ENCODE measurements around the gene TTI1.

TTI1 gene

GRCh38 chr20:37990571-37991151 is 42.6 kb downstream of the TTI1 start:
- DNase-seq (ENCODE audit: insufficient read length, low spot score) (no peak), FAIRE-seq (peak; percentile 92)

GRCh38 chr20:37989601-37990295 is 43.5 kb downstream of the TTI1 start:
- no peak for DNase-seq (ENCODE audit: insufficient read length, low spot score)
- FAIRE-seq = no peak

GRCh38 chr20:37988306-37988954 is 44.8 kb downstream of the TTI1 start:
- FAIRE-seq (no peak), DNase-seq (ENCODE audit: insufficient read length, low spot score) (no peak)

- FAIRE-seq = no peak
Measured at GRCh38 chr20:37987602-37988290, 45.5 kb downstream of the TTI1 start.

GRCh38 chr20:37986873-37987601 is 46.2 kb downstream of the TTI1 start:
- FAIRE-seq (no peak), DNase-seq (ENCODE audit: insufficient read length, low spot score) (no peak)

More at GRCh38 chr20:37987602-37988290, 45.5 kb downstream of the TTI1 start:
- DNase-seq (ENCODE audit: insufficient read length, low spot score) = no peak

- FAIRE-seq (no peak), DNase-seq (ENCODE audit: insufficient read length, low spot score) (no peak)
Measured at GRCh38 chr20:37986044-37986858, 47.0 kb downstream of the TTI1 start.

GRCh38 chr20:37984018-37984785 is 49.1 kb downstream of the TTI1 start:
- DNase-seq (ENCODE audit: insufficient read length, low spot score) = no peak
- peak; percentile 49 for FAIRE-seq

- FAIRE-seq = no peak
- DNase-seq (ENCODE audit: insufficient read length, low spot score) = no peak
Measured at GRCh38 chr20:37983286-37983685, 50.0 kb downstream of the TTI1 start.

- no peak for DNase-seq (ENCODE audit: insufficient read length, low spot score)
- FAIRE-seq = peak; percentile 94
Measured at GRCh38 chr20:37981568-37981967, 51.7 kb downstream of the TTI1 start.

GRCh38 chr20:37980876-37981275 is 52.4 kb downstream of the TTI1 start:
- DNase-seq (ENCODE audit: insufficient read length, low spot score) = no peak
- FAIRE-seq = no peak

GRCh38 chr20:37980383-37980782 is 52.9 kb downstream of the TTI1 start:
- FAIRE-seq = peak; percentile 33
- no peak for DNase-seq (ENCODE audit: insufficient read length, low spot score)

GRCh38 chr20:37979021-37979985 is 54.0 kb downstream of the TTI1 start:
- FAIRE-seq = no peak
- no peak for DNase-seq (ENCODE audit: insufficient read length, low spot score)

- no peak for DNase-seq (ENCODE audit: insufficient read length, low spot score)
Measured at GRCh38 chr20:37977786-37978185, 55.5 kb downstream of the TTI1 start.

GRCh38 chr20:37977338-37977737 is 55.9 kb downstream of the TTI1 start:
- FAIRE-seq (peak; percentile 4), DNase-seq (ENCODE audit: insufficient read length, low spot score) (no peak)

More at GRCh38 chr20:37977786-37978185, 55.5 kb downstream of the TTI1 start:
- peak; percentile 74 for FAIRE-seq

- no peak for FAIRE-seq
- DNase-seq (ENCODE audit: insufficient read length, low spot score) = no peak
Measured at GRCh38 chr20:37976887-37977286, 56.4 kb downstream of the TTI1 start.

- no peak for DNase-seq (ENCODE audit: insufficient read length, low spot score)
- FAIRE-seq = peak; percentile 44
Measured at GRCh38 chr20:37973059-37973910, 60.0 kb downstream of the TTI1 start.

Data from HTR-8/SVneo (cell line).